Activated CD4-positive, CD25-positive, alpha-beta regulatory T cell treated with anti-CD3 and anti-CD28 coated beads, Interleukin-2, amount 50 U/mL, for 72 hours (primary cell): ENCODE measurements around the gene KRTAP10-4.
"Not testable (repeated sequence)": the region's sequence is repeated elsewhere in the genome, so short reads cannot be mapped to it uniquely, and the experiment has no call there.

Source experiments
- DNase-seq: peaks from one replicate; pipeline ENCODE4 v3.0.0; 2021

Gene KRTAP10-4

DNA sequence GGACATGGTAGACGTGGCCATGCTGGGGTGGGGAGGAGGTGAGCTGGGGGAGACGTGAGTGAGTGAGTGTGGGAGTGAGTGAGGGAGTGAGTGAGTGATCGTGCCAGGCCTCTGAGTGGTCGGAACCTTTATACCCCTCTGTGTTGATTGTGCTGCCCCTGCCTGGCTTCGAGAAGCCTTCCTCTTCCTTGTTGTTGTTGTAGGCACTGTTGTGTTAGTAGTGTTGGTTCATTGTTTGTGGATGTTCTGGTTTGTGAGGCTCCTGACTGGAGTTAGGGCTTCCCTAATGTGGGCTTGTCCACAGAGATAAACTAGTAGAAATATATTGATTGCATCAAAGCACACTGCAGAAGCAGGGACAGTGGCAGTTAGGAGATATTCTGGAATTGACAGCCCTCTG, 14.8 kb upstream of the KRTAP10-4 start, which contains the start of gene KRTAP10-3:
KRTAP10-3 (minus strand) TSS at position 101 of the 400 bp plus-strand sequence; CDS start at position 21, 80 bp downstream.
- no peak for DNase-seq

DNA sequence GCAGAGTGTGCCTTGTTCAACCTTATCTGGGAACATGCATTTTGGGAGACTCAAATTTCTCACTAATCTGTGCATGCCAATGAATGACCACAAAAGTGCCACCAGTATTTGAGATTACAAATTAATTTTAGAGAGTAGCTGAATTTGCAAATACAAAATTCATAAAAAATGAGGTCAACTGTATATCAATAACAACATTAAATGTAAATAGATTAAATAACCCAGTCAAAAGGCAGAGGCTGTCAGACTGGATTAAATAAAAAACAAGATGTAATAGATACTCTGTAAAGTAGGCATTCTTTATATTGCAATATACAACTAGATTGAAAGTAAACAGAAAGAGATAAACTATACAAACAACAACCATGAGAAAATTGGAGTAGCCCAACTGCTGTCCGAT, 9.4 kb upstream of the KRTAP10-4 start:
- DNase-seq = no peak

DNA sequence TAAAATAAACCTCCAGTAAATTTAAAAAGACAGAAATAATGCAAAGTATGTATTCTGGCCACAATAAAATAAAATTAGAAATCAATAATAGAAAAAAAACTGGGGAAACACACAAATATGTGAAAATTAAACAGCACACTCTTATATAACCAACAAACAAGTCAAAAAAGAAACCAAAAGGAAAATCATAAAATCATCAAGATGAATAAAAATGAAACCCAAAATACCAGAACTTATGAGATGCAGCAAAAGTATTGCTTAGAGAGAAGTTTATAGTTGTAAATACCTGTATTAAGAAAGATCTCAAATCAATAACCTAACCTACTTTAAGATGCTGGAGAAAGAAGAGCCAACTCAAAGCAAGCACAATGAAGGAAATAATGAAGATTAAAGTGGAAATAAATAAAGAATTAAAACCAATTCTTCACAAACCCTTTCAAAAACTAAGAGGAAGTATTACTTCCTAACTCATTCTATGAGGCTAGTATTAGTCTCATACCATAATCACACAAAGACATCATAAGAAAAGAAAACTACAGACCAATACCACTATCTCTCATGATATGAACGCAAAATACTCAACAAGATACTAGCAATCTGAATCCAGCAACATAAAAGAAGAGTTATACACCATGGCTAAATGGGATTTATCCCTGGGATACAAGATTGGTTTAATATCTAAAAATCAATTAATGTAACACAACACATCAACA, 8.5 kb upstream of the KRTAP10-4 start:
- DNase-seq = no peak

DNA sequence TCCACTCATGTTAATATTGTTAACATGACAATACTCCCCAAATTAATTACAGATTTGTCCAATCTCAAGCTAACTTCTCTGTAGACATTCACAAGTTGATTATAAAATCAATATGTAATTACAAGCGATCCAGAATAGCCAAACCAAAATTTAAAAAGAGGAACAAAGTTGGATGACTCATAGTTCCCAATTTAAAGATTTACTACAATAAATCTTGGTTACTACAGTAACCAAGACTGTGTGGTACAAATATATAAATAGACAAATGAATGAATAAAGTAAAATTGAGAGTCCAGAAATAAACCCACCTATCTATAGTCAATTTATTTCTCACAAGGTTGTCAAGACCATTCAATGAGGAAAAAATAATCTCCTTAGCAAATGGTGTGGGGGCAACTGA, 7.1 kb upstream of the KRTAP10-4 start:
- no peak for DNase-seq

DNA sequence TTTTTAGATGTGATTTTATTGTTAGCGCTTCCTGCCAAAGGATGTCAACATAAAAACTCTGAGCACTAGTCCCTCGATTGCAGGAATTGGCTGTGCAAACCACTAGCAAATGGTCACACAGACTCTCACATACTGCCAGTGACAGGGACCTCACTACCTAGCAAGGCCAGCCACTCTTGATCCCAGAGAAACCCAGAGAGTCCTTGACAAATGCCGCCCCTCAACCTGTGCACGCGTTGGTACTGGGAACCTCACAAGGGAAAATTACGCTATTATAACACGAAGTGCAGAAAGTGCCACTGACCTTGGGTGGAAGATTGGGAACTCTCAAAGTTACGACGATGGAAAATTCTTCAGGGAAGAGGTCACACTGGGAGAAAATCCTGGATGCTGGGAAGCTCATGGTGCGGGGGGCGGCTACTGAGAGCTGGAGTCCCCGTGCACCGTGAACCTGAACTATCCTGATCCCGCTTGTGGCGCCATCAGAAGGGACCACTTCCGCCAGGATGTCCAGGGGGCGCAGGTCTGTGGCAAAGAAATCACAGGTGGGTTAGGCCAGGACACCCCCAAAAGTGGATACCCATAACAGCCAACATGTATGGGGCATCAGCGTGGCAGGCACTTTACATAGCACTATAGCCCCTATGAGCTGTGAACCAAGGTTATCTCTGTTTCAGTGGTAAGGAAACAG, 5.9 kb upstream of the KRTAP10-4 start:
- DNase-seq = no peak

DNA sequence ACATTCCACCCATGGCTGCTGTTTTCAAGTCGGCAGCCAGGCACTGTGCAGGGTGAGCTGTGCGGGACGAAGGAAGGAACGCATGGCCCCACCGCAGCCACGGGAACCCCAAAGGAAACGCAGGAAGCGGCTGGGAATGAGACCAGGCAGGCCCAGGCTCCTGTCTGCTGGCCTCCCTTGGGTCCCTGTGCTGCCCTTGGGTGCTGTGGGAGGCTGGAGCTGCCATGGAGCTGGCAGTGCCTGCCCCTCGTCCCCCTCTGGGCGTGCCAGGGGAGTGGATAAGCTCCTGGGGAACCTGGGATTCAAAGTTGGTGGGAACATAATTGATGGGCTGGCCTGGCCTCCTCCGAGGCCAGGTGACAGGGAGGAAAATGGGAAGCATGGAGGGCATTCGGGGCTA, 5.3 kb upstream of the KRTAP10-4 start:
- DNase-seq = no peak

DNA sequence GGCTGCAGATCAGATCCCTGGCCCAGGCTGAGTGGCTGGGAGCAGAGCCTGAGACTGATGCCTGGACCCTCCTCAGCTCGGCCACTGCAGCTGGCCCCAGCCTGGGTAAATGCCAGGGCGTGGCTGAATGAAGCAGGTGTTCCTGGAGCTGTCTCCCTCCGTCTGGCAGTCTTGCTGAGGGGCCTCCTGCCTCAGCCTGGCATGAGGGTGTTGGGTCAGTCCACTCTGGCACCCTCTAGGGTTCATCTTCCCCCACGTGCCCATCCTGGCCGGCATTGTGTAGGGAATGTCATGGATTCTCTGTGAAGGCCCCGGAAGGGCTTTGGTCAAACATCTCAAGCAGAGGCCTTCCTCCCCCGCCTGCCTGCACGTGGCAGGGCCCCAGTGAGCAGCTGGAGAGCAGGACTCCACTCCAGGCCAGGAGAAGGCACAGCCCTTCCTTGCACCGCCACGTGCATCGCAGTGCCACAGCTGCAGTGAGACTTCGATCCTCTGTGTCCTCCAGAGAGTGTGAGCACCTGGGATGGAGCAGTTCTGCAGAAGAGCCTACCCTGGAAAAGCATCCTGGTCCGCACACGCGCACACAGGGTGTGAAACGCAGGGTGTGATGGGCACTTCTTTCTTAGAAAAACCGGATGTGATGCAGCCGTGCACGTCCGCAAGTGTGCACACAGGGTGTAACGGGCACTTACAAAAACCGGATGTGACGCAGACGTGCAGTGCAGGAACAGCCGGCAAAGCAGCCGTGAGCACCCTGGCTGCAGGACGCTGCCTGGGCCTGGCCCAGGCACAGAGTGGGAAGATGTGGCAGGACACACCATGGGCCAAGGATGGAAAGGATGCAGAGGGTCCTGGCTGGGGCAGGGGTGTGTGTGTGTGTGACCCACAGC, 4.6 kb upstream of the KRTAP10-4 start:
- no peak for DNase-seq

DNA sequence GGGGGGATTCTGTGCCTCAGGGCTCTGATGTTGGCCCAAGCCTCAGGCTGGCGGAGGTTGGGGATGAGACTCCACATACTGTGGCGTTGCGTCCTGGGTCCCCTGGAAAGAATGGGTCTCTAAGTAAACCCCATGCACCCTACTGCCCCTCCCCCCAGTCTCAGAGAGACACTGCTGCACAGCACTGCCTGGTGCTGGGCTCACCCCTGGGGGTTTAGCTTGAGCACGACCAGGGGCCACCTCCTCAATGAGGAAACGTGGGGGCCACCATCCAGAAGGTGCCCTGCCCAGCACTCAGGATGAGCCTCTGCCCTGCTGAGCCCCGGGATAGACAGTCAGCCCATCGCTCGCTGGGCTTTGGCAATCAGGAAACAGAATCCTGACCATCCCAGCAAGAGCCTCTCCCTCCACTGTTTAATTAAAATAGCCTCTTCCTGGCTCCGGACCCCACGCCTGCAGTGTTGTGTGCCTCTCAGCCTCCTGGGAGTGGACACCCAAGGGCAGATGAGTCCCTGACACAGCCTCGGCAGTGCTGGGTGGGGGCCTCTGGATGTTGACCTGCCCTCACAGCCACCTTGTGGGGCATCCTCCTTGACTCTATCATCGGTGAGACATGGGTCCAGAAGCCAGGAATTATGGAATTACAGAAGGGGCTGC, 3.5 kb upstream of the KRTAP10-4 start:
- DNase-seq = no peak

DNA sequence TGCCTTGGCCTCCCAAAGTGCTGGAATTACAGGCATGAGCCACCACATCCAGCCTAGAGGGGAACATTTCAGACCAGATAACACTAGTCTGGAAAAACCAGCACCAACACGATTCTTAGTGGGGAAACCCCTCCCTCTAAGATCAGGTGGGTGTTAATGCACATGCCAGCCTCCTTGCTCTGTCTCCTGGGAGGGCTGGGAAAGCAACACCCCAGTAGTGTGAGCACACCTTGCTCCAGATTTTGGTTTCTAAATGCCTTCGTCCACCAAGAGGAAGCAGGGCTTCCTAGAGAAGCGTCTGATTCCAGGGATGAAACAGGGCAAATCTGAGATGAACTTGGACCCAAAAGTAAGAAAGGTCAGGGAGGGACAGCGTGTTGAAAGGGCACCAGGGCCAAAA, 2.2 kb upstream of the KRTAP10-4 start:
- no peak for DNase-seq

DNA sequence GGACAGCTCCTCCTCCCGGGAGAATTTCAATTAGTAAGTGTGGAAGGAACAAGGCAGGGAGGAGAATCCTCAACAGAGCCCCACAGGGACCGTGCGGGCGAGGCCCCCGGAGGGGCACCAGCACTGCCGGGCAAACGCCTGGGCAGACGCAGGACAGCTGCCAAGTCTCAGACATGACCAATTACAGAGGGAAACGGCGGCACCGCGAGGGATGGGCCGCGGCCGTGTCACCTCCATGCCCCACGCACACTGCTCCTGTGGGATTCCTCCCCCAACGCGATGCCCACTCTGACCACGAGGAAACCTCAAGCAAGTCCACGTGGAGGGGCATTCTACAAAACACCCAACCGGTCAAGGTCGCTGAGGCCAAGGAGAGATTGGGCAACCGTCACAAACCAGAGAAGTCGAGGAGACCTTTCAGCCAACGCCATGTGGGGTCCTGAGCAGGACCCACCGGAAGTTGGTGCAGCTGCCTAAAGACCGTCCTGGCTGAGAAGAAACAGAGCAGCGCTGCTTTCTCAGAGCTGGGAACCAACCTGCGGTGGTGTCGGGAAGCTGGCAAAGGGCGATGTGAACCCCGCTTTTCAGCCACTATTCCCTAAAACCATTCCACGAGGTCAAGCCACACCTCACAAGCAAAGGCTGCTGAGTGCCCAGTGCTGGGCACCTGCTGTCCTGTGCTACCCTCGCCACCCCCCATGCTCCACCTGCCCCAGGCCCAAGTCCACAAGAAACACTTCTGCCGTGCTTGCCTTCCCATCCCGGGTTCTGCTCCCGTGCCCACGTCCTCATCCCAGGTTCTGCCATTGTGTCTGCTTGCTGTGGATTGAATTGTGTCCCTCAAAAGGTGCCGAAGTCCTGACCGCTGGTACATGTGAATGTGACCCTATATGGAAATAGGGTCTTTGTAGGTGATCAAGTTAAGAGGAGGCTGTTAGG, 1.4 kb upstream of the KRTAP10-4 start:
- DNase-seq = no peak

DNA sequence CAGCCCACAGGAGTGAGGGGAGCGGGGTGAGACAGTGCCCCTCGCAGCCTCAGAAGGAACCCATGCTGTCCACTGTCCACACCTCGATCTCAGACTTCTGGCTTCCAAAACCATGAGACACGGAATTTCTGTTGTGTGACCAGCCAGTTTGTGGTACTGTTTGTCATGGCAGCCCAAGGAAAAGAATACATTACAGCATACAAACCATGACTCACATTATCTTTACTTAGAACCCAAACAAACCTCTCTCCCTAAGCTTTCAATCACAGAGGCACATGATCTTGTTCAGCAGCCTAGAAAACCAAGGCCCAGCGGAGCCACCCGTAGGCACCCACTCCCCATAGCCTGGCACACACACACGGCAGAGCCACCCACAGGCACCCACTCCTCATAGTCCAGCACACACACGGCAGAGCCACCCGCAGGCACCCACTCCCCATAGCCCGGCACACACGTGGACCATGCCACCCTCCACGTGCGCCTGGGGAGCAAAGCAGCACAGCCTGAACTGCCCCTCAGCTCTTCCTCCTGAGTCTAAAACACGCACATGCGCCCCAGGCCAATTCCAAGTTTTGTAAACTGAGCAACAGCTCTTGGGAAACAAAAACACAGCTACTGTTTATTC, 458 bp upstream of the KRTAP10-4 start:
- no peak for DNase-seq

DNA sequence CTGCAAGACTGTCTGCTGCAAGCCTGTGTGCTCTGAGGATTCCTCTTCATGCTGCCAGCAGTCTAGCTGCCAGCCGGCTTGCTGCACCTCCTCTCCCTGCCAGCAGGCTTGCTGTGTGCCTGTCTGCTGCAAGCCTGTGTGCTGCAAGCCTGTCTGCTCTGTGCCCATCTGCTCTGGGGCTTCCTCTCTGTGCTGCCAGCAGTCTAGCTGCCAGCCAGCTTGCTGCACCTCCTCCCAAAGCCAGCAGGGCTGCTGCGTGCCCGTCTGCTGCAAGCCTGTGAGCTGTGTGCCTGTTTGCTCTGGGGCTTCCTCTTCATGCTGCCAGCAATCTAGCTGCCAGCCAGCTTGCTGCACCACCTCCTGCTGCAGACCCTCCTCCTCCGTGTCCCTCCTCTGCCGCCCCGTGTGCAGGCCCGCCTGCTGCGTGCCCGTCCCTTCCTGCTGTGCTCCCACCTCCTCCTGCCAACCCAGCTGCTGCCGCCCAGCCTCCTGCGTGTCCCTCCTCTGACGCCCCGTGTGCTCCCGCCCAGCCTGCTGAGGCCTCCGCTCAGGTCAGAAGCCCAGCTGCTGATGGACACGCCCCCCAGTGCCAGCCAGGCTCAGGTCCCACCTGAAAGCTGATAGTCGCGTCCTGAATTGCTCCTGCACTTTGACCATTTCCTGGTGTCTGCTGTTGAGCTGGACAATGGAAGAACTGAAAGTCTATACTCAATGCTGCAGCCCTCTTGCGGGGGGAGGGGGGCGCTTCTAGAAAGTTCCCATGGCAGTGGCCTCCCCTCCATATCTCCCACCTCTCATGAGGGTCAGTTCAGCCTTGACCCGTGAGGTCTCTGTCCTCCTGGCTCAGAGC, 1.2 kb downstream of the KRTAP10-4 start:
- DNase-seq = no peak

DNA sequence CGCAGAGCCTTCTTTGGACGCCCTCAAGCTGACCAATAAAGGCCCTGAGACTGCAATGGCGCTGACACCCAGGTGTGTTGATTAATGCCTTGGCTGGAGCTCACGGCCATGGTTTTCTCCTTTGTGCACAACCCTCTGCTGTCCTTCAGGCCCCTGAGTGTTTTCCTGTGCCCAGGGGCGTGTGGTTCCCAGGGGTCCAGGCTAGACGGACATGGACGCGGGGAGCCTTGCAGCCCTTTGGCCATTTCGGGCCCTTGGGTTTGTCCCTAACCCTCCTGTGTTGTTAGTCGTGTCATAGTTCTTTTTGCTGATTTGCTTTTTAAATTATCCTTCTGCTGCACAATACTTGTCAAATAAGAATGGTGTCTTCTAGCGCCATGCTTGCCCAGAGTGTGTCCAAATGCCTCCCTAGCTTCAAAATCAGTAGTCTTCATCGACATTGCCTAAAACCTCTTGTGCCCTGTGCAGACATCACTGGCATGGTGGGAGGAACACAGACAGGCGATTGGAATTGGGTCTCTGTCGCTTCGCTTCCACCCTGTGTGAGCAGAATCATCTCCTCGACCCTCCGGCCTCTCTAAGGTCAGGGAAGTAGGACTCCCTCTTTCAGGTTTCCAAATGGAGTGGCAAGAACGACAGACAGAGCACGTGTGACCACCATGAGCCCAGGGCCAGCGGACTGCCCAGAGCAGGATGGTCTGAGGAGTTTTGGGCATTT, 1.9 kb downstream of the KRTAP10-4 start:
- DNase-seq = no peak

DNA sequence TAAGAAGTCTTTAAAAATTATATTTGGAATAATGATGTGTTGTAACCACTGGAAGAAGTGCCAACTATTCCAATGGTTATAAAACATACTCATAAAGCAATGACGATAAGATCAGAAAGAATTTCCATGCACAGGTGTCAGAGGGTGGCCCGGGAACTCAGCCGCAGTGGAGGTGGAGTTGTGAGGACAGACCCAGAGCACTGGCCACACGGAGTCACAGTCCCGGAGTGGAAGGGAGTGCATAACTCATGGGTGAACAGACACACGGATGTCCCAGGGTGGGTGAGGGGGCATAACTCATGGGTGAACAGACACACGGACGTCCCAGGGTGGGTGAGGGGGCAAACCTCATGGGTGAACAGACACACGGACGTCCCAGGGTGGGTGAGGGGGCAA, 2.5 kb downstream of the KRTAP10-4 start:
- no peak for DNase-seq

DNA sequence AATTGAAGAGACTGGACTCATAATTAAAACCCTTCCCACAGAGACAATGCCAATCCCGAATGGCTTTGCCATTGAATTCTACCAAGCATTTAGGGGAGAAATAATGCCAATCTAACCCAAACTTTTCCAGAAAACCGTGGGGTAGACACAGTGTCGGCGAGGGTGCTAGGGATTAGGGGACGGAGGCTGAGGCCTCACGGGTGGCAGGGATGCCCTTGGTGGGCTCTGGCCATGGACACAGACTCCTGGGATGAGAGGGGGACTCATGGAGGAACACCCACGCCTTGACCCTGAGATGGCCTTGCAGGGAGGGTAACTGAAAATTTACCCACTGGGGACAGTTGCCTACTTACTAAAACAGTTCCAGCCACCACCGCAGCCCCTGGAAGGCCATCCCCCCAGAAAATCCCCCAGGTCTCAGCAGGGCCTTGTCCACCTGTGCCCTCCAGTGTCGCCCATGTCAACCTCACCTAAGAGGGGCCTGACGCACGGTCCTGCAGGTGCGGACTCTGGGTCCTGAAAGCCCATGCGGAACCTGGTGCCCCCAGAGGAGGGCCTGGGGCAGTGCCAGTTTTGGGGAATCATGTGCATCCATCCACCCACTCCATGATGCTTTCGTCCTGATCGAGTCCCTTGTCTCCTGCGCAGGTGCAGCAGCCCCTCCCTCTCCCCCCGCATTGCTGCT, 5.0 kb downstream of the KRTAP10-4 start:
- no peak for DNase-seq

DNA sequence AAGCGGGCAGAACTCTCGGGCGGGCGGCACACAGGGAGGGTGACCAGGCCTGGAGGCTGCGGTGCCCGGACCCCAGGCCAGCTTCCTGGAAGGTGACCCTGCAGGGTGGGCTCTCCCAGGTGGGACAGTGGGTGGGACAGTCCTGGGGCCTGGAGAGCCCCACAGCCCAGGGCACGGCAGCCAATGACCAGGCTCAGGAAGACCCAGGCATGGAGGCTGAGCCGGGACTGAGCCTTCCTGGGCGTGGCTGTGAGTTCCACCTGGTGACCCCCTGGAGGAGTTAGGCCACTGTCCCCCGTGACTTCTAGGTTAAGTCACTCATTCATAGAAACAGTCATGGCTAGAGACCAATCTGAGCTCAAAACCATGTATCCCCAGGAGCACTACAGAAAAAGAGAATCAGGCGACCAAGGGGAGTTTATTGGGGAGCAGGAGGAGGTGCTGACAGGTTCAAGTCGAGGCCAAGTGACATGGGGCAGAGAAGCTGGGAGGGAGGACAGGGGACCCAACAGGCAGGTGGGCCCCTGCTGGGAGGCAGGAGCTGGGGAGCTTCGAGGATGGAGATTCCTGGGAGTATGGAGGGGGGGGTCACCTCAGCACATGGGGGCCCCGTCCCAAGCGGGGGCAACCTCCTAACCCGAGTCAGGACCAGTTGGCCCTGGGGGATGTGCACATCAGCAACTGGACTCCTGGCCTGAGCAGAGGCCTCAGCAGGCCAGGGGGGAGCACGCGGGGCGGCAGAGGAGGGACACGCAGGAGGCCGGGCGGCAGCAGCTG, 5.7 kb downstream of the KRTAP10-4 start:
- DNase-seq = no peak

DNA sequence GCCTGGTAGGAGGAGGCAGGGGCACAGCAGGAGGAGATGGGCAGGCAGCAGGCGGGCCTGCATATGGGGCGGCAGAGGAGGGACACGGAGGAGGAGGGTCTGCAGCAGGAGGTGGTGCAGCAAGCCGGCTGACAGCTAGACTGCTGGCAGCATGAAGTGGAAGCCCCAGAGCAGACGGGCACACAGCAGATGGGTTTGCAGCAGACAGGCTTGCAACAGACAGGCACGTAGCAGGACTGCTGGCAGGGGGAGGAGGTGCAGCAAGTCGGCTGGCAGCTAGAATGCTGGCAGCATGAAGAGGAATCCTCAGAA, 6.3 kb downstream of the KRTAP10-4 start:
- DNase-seq = no peak

DNA sequence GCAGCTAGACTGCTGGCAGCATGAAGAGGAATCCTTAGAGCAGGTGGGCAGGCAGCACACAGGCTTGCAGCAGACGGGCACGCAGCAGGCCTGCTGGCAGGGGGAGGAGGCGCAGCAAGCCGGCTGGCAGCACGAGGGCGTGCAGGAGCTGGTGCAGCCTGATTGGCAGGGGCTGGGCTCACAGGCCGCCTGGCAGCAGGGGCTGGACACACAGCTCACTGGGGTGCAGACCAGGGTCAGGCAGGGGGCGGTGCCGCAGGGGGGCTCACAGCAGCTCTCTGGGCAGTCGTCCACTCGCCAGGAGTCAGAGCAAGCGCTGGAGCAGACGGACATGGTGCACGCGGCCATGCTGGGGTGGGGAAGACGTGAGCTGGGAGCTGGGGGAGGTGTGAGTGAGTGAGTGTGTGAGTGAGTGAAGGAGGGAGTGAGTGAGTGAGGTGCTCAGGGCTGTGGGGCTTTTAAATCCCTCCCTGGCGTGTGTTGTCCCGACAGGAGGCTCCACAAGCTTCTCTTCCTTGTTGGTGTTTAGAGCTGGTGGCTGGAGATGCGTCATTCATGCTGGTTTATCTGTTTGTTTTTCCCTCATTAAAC, 6.8 kb downstream of the KRTAP10-4 start, which contains the start of gene KRTAP10-5:
KRTAP10-5 (minus strand) TSS at position 374 of the 591 bp plus-strand sequence; CDS start at position 348, 26 bp downstream.
- not testable (repeated sequence) for DNase-seq
